ENCODE results near the gene SYNM.
"Not testable (repeated sequence)": the region's sequence is repeated elsewhere in the genome, so short reads cannot be mapped to it uniquely, and the experiment has no call there.

SYNM gene

DNA sequence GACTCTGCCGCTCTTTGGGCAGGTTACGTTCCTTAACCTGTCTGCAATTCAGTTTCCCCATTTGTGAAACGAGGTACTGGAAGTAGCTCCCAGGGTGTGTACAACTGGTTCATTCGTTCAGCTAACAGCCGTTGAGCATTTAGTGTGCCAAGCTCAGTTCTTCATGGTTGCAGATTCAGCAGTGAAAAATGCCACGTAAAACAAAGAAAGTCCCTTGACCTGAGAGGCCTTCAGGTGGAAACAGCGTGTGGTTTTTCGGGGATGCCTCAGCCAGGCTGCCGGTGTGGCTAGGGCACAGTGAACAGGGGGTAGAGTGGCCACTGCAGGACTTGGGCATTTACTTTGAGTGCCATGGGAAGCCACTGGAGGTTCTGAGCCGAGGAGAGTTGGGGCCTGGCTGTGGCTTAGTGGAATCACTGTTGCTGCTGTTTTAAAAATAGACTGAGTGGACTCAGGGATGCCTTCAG is 4.7 kb downstream of the SYNM start:
- H3K4me3 ChIP-seq (ENCODE audit: low read length), result no peak overlapping the region
- H4K20me1 ChIP-seq (ENCODE audit: control insufficient read depth, insufficient read depth, low read depth, low read length), result no peaks in the 10 kb centered on the region
- no peak overlapping the region for H3K27ac ChIP-seq (ENCODE audit: low read depth, low read length)
- no peak overlapping the region for H3K4me2 ChIP-seq (ENCODE audit: low read length)
- H3K4me1 ChIP-seq (ENCODE audit: control insufficient read depth, low read length), result no peaks in the 10 kb centered on the region
- H3F3A ChIP-seq (ENCODE audit: control insufficient read depth, insufficient read depth), result no peaks in the 10 kb centered on the region
- TF ChIP-seq, protein P1, sequence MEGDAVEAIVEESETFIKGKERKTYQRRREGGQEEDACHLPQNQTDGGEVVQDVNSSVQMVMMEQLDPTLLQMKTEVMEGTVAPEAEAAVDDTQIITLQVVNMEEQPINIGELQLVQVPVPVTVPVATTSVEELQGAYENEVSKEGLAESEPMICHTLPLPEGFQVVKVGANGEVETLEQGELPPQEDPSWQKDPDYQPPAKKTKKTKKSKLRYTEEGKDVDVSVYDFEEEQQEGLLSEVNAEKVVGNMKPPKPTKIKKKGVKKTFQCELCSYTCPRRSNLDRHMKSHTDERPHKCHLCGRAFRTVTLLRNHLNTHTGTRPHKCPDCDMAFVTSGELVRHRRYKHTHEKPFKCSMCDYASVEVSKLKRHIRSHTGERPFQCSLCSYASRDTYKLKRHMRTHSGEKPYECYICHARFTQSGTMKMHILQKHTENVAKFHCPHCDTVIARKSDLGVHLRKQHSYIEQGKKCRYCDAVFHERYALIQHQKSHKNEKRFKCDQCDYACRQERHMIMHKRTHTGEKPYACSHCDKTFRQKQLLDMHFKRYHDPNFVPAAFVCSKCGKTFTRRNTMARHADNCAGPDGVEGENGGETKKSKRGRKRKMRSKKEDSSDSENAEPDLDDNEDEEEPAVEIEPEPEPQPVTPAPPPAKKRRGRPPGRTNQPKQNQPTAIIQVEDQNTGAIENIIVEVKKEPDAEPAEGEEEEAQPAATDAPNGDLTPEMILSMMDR (IDR thresholded peaks at IDR 0.05; ENCODE audit: low read depth, low read length, poor library complexity, severe bottlenecking), result no peak
- TF ChIP-seq EZH2phosphoT487 (IDR thresholded peaks at IDR 0.05; ENCODE audit: borderline replicate concordance, low read length), result no peak
- no peaks in the 10 kb centered on the region for H3K9me3 ChIP-seq (ENCODE audit: control insufficient read depth, insufficient read depth, low read length)
- no peaks in the 10 kb centered on the region for H3K79me2 ChIP-seq (ENCODE audit: control insufficient read depth, low read length)
- H3K36me3 ChIP-seq (ENCODE audit: control insufficient read depth, low read length), result no peaks in the 10 kb centered on the region
- H3K27me3 ChIP-seq (ENCODE audit: control insufficient read depth, low read length), result no peaks in the 10 kb centered on the region
- no peaks in the 10 kb centered on the region for H3K9me2 ChIP-seq (replicated peaks; ENCODE audit: control insufficient read depth, low read length)

DNA sequence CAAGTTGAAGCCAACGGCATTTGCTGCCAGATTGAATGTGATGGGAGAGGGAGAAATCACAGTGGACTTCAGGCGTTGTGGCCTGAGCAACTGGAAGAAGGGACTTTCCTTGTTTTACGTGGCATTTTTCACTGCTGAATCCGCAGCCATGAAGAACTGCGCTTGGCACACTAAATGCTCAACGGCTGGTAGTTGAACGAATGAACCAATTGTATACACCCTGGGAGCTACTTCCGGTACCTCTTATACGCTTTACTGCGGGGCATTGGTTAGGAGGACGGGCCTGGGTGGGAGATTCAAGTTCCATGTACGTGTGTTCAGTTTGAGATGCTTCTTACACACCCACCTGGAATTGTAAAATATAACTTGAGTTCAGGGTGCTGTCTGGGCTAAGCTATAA is 5.2 kb downstream of the SYNM start:
- H3K9me3 ChIP-seq (ENCODE audit: control insufficient read depth, insufficient read depth, low read length), result no peaks in the 10 kb centered on the region
- H3K9me2 ChIP-seq (replicated peaks; ENCODE audit: control insufficient read depth, low read length), result no peaks in the 10 kb centered on the region
- TF ChIP-seq, protein P1 (IDR thresholded peaks at IDR 0.05; ENCODE audit: low read depth, low read length, poor library complexity, severe bottlenecking), result no peak
- no peak for TF ChIP-seq EZH2phosphoT487 (IDR thresholded peaks at IDR 0.05; ENCODE audit: borderline replicate concordance, low read length)
- H3K36me3 ChIP-seq (ENCODE audit: control insufficient read depth, low read length), result no peaks in the 10 kb centered on the region
- no peak overlapping the region for H3K4me2 ChIP-seq (ENCODE audit: low read length)
- H3K27ac ChIP-seq (ENCODE audit: low read depth, low read length), result no peak overlapping the region
- H3K27me3 ChIP-seq (ENCODE audit: control insufficient read depth, low read length), result no peaks in the 10 kb centered on the region
- H3K4me3 ChIP-seq (ENCODE audit: low read length), result no peak overlapping the region
- H3F3A ChIP-seq (ENCODE audit: control insufficient read depth, insufficient read depth), result no peaks in the 10 kb centered on the region
- H4K20me1 ChIP-seq (ENCODE audit: control insufficient read depth, insufficient read depth, low read depth, low read length), result no peaks in the 10 kb centered on the region
- H3K79me2 ChIP-seq (ENCODE audit: control insufficient read depth, low read length), result no peaks in the 10 kb centered on the region
- no peaks in the 10 kb centered on the region for H3K4me1 ChIP-seq (ENCODE audit: control insufficient read depth, low read length)

DNA sequence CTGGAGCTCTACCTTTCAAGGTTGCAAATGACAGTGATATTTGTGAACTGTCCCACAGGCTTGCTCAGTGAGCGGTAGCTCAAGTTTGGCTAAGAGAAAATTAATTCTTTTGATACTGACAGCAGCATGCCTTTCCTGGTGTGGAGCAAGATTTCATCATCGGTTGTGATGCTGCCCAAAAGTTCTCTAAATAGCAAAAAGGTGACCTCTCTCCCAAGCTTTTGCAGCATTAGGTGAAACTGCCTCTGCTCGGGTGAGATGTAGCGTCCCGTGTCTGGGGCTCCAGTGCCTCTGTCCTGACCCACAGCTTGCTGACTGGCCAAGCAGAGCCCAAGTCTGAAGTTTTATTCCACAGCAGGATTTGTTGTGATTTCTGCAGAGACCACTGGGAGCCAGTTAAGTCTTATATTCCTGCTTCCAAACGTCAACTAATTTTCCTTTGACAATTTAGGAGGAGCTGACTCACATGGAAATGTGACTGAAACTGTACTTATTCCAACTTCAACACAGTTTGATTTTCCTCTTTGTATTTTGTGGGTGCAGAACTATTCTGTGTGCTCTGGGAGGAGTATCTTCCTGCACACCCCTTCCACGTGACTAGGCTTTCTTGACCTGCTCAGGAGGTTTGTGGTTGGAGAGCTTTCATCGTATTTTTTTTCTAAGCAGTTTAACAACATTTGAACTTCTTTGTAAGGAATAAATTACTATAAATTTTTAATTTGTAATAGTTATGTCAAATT is 5.9 kb downstream of the SYNM start:
- H3K9me3 ChIP-seq (ENCODE audit: control insufficient read depth, insufficient read depth, low read length), result no peaks in the 10 kb centered on the region
- TF ChIP-seq, protein P1 (IDR thresholded peaks at IDR 0.05; ENCODE audit: low read depth, low read length, poor library complexity, severe bottlenecking), result no peak
- no peak for TF ChIP-seq EZH2phosphoT487 (IDR thresholded peaks at IDR 0.05; ENCODE audit: borderline replicate concordance, low read length)
- H3K79me2 ChIP-seq (ENCODE audit: control insufficient read depth, low read length), result no peaks in the 10 kb centered on the region
- H3K27me3 ChIP-seq (ENCODE audit: control insufficient read depth, low read length), result no peaks in the 10 kb centered on the region
- H3K36me3 ChIP-seq (ENCODE audit: control insufficient read depth, low read length), result no peaks in the 10 kb centered on the region
- H4K20me1 ChIP-seq (ENCODE audit: control insufficient read depth, insufficient read depth, low read depth, low read length), result no peaks in the 10 kb centered on the region
- no peak overlapping the region for H3K27ac ChIP-seq (ENCODE audit: low read depth, low read length)
- no peaks in the 10 kb centered on the region for H3F3A ChIP-seq (ENCODE audit: control insufficient read depth, insufficient read depth)
- H3K4me2 ChIP-seq (ENCODE audit: low read length), result no peak overlapping the region
- no peaks in the 10 kb centered on the region for H3K4me1 ChIP-seq (ENCODE audit: control insufficient read depth, low read length)
- H3K9me2 ChIP-seq (replicated peaks; ENCODE audit: control insufficient read depth, low read length), result no peaks in the 10 kb centered on the region
- no peak overlapping the region for H3K4me3 ChIP-seq (ENCODE audit: low read length)

DNA sequence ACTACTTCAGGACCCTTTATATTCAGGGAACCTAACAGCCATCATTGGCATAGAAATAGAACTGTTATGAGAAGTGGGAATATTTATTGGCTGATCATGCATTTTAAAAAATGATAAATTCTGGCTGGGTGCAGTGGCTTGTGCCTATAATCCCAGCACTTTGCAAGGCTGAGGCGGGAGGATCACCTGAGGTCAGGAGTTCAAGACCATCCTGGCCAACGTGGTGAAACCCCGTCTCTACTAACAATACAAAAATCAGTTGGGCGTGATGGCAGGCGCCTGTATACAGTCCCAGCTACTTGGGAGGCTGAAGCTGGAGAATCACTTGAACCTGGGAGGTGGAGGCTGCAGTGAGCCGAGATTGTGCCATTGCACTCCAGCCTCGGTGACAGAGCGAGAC is 6.8 kb downstream of the SYNM start:
- not testable (repeated sequence) for H3K9me3 ChIP-seq (ENCODE audit: control insufficient read depth, insufficient read depth, low read length); H3K27me3 ChIP-seq (ENCODE audit: control insufficient read depth, low read length); H3K4me1 ChIP-seq (ENCODE audit: control insufficient read depth, low read length); H3K4me2 ChIP-seq (ENCODE audit: low read length); H4K20me1 ChIP-seq (ENCODE audit: control insufficient read depth, insufficient read depth, low read depth, low read length); H3F3A ChIP-seq (ENCODE audit: control insufficient read depth, insufficient read depth); H3K9me2 ChIP-seq (replicated peaks; ENCODE audit: control insufficient read depth, low read length); H3K4me3 ChIP-seq (ENCODE audit: low read length); H3K79me2 ChIP-seq (ENCODE audit: control insufficient read depth, low read length); H3K27ac ChIP-seq (ENCODE audit: low read depth, low read length); H3K36me3 ChIP-seq (ENCODE audit: control insufficient read depth, low read length)
